ENCODE data around the gene AARS1.
"Not testable (repeated sequence)": the region's sequence is repeated elsewhere in the genome, so short reads cannot be mapped to it uniquely, and the experiment has no call there.

Gene AARS1

GRCh38 chr16:70270176-70270575 lies 19.1 kb downstream of the AARS1 start:
- no peak for DNase-seq (ENCODE audit: low spot score)

DNA sequence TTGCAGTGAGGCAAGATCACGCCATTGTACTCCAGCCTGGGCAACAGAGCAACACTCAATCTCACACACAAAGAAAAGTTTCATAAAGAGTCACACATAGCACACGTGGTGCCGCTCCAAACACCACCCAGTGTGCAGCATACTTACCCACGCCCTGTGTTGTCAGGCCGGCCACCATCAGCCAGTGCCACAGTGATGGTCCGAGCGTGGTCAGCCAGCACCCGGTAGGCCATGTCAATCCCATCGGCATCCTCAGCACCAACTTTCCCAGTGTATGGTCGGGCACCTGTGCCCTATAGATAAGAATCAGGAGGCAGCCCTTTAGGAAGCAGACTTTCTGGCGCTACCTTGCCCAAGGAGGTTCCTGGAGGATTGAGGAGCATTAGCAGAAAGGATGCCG lies 19.8 kb downstream of the AARS1 start:
- DNase-seq (ENCODE audit: low spot score), result no peak

DNA sequence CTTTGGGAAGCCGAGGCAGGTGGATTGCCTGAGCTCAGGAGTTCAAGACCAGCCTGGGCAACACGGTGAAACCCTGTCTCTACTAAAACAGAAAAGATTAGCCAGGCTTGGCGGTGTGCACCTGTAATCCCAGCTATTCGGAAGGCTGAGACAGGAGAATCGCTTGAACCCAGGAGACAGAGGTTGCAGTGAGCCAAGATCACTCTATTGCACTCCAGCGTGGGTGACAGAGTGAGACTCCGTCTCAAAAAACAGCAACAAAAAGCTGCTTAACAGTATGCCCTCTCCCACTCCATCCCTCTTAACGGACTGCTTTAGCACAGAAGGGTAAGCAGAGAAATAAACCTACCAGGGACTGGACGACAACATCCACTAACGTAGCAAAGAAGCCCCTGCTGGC lies 21.4 kb downstream of the AARS1 start:
- not testable (repeated sequence) for DNase-seq (ENCODE audit: low spot score)

DNA sequence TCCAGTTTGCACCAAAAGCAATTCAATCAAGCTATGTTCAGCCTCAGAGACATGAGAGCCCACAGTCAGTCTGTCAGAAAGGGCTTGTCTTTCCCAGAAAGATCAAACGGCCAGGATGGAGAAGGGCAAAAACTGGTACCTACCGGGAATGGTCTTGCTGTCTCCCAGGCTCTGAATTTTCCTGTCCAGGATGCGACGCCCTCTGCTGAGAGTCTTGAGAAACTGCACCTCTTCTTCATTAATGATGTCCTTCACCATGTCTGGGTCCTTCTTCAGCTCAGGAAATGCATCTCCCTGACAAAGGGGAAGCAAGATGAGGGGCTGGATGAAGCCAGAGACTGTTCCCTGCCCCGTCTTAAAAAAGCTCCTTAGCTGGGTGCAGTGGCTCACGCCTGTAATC lies 21.8 kb downstream of the AARS1 start:
- DNase-seq (ENCODE audit: low spot score), result peak; percentile 43

- not testable (repeated sequence) for DNase-seq (ENCODE audit: low spot score)
Observed at GRCh38 chr16:70259903-70260302, 29.4 kb downstream of the AARS1 start.

DNA sequence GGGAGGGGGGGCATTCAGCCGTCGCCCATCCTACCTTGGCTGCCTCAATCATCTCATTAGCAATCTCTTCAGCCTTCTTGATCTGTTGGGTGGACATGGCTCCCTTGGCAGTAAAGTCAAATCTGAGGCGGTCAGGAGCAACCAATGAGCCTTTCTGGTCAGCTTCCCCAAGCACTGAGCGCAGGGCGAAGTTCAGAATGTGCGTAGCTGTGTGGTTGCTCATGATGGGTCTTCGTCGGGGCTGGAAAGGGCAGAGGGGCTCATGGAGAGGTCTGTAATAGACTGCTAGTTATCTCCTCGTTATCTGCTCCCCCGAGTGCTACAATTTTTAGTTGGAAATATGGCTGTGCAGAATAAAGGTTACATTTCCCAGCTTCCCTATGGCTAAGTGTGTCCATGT lies 30.4 kb downstream of the AARS1 start:
- DNase-seq (ENCODE audit: low spot score), result no peak

DNA sequence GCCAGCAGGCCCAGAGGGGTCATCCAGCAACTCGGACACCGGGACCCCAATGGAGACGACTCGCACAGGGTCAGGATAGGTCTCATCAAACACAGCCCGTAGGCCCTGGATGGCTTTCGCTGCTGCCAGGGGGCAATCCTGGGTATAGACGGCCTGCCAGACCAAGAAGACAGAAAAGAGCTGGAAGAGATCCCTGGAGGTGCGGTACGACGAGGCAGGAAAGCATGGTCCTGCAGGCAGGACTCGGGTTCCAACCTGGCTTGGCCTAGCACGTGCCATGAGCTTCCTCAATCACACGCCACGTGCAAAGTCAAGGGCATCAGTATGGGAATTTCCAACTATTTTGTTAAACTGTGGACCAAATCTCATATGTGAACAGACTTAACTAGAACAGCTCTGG lies 31.2 kb downstream of the AARS1 start:
- no peak for DNase-seq (ENCODE audit: low spot score)

DNA sequence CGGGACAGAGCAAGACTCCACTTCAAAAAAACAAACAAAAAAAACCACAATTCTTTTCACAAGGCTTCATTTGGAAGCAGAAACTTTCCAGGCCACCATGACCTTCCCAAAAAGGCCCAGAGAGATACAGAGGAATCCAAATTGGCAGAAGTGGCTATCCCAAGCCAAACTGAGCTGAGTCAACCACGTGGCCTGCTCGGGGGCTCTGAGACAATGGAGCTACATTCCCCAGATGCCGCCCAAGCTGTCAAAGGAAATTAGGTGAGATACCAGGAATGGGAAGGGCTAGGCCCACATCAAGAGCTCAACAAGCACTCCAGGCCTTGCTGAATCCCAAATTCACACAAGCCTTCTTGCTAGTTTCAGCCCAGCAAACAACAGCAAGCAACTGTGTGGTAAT lies 31.9 kb downstream of the AARS1 start:
- no peak for DNase-seq (ENCODE audit: low spot score)

GRCh38 chr16:70255574-70255973 lies 33.7 kb downstream of the AARS1 start:
- DNase-seq (ENCODE audit: low spot score), result no peak

GRCh38 chr16:70254965-70255286 lies 34.4 kb downstream of the AARS1 start:
- DNase-seq (ENCODE audit: low spot score), result no peak

DNA sequence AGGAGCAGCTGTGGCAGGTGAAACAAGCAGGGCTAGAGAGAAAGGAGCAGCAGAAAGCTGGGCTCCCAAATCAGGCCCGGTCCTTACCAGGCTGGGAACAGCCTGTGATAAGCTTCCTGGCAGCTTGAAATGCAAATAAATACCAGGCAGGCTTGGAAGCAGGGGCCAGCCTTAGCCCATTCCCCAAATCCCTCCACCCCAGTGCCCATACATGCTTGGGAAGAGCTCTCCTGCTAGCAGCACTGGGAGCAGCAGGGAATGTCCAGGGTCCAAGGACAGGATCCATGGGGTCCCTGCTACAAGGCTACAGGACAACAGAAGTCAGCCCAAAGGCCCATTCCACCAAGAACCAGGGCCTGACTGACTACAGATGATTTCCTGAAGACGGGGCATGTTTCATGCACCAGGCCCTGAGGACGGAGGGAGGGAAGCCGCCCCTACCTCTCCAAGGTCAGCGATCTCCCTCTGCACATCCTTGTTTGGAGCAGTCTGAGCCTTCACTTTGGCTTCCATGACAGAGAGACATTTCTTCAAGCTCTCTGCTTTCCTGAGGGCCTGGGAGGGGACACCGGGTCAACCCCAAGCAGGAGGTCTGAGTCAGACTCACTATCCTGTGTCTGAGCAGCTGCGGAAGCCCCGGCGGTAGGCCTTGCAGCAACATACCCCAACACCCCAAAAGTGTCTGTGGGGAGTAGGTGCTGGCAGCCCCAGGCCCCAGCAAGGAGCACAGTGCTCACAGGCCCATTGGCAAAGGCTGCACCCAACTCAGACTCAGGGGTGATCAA lies 34.9 kb downstream of the AARS1 start:
- DNase-seq (ENCODE audit: low spot score), result no peak

GRCh38 chr16:70253291-70254106 lies 35.8 kb downstream of the AARS1 start:
- peak; percentile 29 for DNase-seq (ENCODE audit: low spot score)

DNA sequence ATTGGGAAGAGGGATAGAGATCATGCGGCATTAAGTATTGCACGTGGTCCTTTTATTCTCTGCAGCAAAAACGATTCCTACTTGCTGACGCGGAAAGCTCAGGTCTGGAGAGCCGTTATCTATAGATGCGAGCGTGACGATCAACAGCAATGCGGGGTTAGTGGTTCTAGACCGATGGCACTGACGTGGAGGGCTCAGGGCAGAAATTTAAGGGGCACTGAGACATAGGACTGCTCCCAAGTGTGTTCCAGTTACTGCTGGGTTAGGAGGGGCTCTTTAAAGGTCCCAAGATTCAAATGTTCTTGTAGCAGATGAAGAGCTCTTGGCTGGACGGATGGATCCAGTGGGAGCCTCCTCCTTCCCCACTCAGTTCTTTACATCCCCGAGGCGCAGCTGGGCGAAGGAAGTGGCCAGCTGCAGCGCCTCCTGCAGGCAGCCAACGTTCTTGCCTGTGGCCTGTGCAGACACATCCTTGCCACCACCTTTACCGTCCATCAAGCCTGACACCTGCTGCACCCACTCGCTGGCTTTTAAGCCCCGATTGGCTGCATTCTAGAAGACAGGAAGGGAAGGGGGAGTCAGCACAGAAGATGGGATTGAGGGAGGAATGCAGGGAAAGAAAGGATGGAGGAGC lies 36.8 kb downstream of the AARS1 start:
- peak; percentile 5 for DNase-seq (ENCODE audit: low spot score)

- DNase-seq (ENCODE audit: low spot score), result peak; percentile 87
Observed at GRCh38 chr16:70251629-70252354, 37.5 kb downstream of the AARS1 start, which contains the start of gene EXOSC6. Gene EXOSC6 (minus strand): TSS chr16:70251940. CDS start chr16:70251900, 40 bp downstream.

DNA sequence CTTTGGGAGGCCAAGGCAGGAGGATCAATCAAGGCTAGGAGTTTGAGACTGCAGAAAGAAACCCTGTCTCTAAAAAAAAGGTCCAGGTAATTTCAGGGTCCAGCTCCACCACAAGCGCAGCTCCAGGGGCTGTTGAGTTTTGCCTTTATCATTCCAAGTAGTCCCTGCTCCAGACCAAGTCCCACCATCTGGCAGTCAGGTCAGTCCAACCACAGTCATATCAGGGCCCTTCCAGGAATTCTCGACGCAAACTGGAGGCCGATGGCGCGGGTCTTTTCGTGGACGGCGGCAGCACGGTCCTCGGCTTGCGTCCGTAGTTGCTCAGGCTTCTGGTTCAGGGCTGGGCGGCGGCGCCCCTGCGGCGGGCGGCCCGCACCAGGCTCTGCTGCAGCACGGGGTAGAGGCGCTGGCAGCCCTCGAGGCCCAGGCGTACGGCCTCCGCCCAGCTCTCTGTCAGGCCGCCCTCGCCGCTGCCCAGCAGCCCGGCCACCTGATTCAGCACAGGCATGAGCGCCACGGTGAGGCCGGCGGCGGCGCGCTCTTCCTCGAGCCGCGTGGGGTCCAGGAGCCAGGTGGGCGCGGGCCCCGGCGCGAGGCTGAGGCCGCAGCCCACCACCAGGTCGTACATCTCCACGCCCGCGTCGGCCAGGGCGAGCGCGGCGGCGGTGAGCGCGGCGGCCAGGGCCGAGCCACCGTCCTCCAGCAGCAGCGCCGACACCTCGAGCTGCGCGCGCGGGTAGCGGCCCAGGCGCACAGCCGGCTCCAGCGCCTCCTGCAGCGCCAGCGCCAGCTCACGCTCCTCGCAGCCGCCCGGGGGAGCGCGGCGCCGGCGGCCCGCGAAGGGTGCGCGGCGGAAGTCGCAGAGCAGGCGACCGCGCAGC lies 38.3 kb downstream of the AARS1 start:
- peak; percentile 18 for DNase-seq (ENCODE audit: low spot score)

GRCh38 chr16:70249697-70250096 lies 39.6 kb downstream of the AARS1 start:
- not testable (repeated sequence) for DNase-seq (ENCODE audit: low spot score)

DNA sequence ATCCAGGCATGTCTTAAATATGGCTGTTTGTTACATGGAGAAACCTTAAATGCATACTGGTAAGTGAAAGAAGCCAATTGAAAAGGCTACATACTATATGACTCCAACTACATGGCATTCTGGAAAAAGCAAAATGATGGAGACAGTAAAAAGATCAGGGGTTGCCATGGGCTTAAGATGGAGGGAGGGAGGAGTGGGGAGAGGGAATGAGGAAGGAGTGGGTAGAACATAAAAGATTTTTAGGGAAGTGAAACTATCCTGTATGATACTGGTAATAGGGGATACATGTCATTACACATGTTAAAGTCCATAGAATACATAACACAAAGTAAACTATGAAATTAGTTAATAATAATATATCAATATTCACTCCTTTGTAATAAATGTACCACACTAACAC lies 50.5 kb downstream of the AARS1 start:
- DNase-seq (ENCODE audit: low spot score), result not testable (repeated sequence)

DNA sequence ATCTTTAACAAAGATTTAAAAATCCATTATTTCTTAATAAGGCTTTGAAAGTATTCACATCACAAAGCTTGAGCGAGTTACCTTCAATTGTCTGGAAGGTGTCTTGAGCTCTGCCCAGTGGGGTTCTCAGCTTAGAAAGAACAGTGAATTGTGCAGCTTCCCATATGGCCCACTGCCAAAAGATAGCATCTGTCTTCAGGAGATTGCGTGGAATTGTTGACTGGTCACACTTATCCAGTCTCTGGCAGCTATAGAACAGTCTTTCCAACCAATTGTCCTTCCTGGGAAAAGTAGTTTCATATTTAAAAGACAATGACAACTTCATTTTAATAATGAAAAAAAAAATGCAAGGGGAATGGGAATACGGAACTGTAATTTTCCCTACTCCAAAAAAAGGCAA lies 57.5 kb downstream of the AARS1 start:
- DNase-seq (ENCODE audit: low spot score), result not testable (repeated sequence)

DNA sequence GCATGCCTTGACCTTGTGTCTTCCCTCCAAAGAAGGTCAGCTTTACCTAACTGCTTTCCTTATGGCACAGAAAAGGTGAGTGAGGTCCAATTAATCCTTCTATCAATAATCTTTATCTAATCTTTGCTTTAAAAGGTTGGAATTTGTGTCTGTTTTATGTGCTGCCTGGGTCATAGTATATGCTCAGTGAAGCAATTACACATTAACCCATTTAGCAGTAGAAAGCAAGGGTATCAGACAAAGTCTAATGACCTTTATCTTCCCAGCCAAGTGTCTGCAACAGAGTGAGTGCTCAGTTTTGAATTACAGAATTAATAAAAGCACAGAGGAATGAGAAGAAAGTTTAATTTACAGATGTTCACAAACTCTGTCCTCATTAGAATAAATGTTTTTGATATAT lies 63.3 kb downstream of the AARS1 start:
- DNase-seq (ENCODE audit: low spot score), result not testable (repeated sequence)

GRCh38 chr16:70225430-70225829 lies 63.9 kb downstream of the AARS1 start:
- DNase-seq (ENCODE audit: low spot score), result not testable (repeated sequence)

DNA sequence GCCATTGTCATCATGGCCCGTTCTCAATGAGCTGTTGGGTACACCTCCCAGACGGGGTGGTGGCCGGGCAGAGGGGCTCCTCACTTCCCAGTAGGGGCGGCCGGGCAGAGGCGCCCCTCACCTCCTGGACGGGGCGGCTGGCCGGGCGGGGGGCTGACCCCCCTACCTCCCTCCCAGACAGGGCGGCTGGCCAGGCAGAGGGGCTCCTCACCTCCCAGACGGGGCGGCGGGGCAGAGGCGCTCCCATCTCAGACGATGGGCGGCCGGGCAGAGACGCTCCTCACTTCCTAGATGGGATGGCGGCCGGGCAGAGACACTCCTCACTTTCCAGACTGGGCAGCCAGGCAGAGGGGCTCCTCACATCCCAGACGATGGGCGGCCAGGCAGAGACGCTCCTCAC lies 64.7 kb downstream of the AARS1 start:
- DNase-seq (ENCODE audit: low spot score), result not testable (repeated sequence)
